CD4-positive, alpha-beta T cell treated with Interleukin-2 at 100 ng/mL for 4 hours (primary cell): Measurements from ENCODE around the gene ATP8B3.
"Not testable (repeated sequence)": the region's sequence is repeated elsewhere in the genome, so short reads cannot be mapped to it uniquely, and the experiment has no call there.

Source experiments
- DNase-seq: peaks from one replicate; pipeline ENCODE4 v3.0.0-alpha.2; 2020; ENCODE audit warnings: low spot score

Gene ATP8B3

GRCh38 chr19:1797313-1797712, 14.8 kb downstream of the ATP8B3 start:
- DNase-seq = not testable (repeated sequence)

GRCh38 chr19:1796395-1797142, 15.5 kb downstream of the ATP8B3 start:
- no peak for DNase-seq

GRCh38 chr19:1794424-1795172, 17.5 kb downstream of the ATP8B3 start:
- DNase-seq = no peak

- DNase-seq = no peak
Observed at GRCh38 chr19:1791879-1792278, 20.2 kb downstream of the ATP8B3 start.

- no peak for DNase-seq
Observed at GRCh38 chr19:1790054-1790792, 21.9 kb downstream of the ATP8B3 start.

- DNase-seq = no peak
Observed at GRCh38 chr19:1789261-1790041, 22.6 kb downstream of the ATP8B3 start.

- no peak for DNase-seq
Observed at GRCh38 chr19:1787116-1787515, 25.0 kb downstream of the ATP8B3 start.

- no peak for DNase-seq
Observed at GRCh38 chr19:1786668-1787067, 25.4 kb downstream of the ATP8B3 start.

GRCh38 chr19:1785310-1785709, 26.8 kb downstream of the ATP8B3 start:
- DNase-seq = no peak

- DNase-seq = no peak
Observed at GRCh38 chr19:1783874-1784273, 28.2 kb downstream of the ATP8B3 start.

- no peak for DNase-seq
Observed at GRCh38 chr19:1783354-1783753, 28.7 kb downstream of the ATP8B3 start.

GRCh38 chr19:1782521-1782920, 29.6 kb downstream of the ATP8B3 start:
- DNase-seq = no peak

- no peak for DNase-seq
Observed at GRCh38 chr19:1780272-1780958, 31.7 kb downstream of the ATP8B3 start.

- DNase-seq = no peak
Observed at GRCh38 chr19:1779574-1779973, 32.5 kb downstream of the ATP8B3 start.

- DNase-seq = no peak
Observed at GRCh38 chr19:1777149-1777548, 34.9 kb downstream of the ATP8B3 start.

- DNase-seq = no peak
Observed at GRCh38 chr19:1776606-1777147, 35.4 kb downstream of the ATP8B3 start.

GRCh38 chr19:1775951-1776605, 36.0 kb downstream of the ATP8B3 start:
- no peak for DNase-seq

GRCh38 chr19:1774989-1775772, 36.9 kb downstream of the ATP8B3 start:
- DNase-seq = no peak

- no peak for DNase-seq
Observed at GRCh38 chr19:1773184-1773583, 38.9 kb downstream of the ATP8B3 start.
